SK-N-MC (cell line): ENCODE data around the gene SIX3.
A peak's percentile ranks its signal among the peaks of the same experiment; 100 is the strongest.

Experiments
- DNase-seq: peaks from one replicate; pipeline ENCODE4 v3.0.0-alpha.2; 2011; ENCODE audit warnings: low read depth, low spot score
- H3K27ac ChIP-seq: fragments of 200-600 bp; sonication (generic); 2 replicates; pipeline ENCODE4 v1.5.1; 2016; ENCODE audit warnings: mixed run types
- H3K36me3 ChIP-seq: fragments of 200-600 bp; sonication (generic); 2 replicates; pipeline ENCODE4 v1.6.1; 2017; ENCODE audit warnings: antibody characterized with exemption, low read length, mixed read lengths; ENCODE audit not compliant: insufficient read depth
- H3K4me3 ChIP-seq: fragments of 200-600 bp; sonication (generic); 2 replicates; pipeline ENCODE4 v1.5.1; 2016
- H3K9ac ChIP-seq: fragments of 200-600 bp; sonication (generic); 2 replicates; pipeline ENCODE4 v1.8.0; 2017; ENCODE audit warnings: mixed run types, mixed read lengths; ENCODE audit not compliant: insufficient read length
- H3K9me3 ChIP-seq: fragments of 200-600 bp; sonication (generic); 2 replicates; pipeline ENCODE4 v1.6.1; 2017; ENCODE audit warnings: low read depth, mild to moderate bottlenecking, antibody characterized with exemption, low read length, moderate library complexity, mixed read lengths
- EZH2 ChIP-seq: fragments of 200-600 bp; sonication (generic); IDR thresholded peaks from one replicate; pipeline ENCODE4 v1.6.1; 2017; ENCODE audit warnings: antibody characterized with exemption
- FOXP2 ChIP-seq: optimal IDR thresholded peaks from 2 replicates; pipeline ENCODE3; 2011; ENCODE audit warnings: mild to moderate bottlenecking, moderate library complexity; ENCODE audit not compliant: insufficient read depth; ENCODE audit errors: extremely low read length, control extremely low read depth
- POLR2AphosphoS5 ChIP-seq: IDR thresholded peaks from 2 replicates; pipeline ENCODE4 v1.6.1; 2012; ENCODE audit warnings: mild to moderate bottlenecking, low read depth, low read length, borderline replicate concordance

Gene SIX3

GRCh38 chr2:44941551-44942234 is at the start of gene SIX3:
Gene SIX3, plus strand, starts transcription at chr2:44941702. Its CDS starts 403 bp downstream, at chr2:44942105.
- no peak within 1 kb of the TSS for H3K27ac ChIP-seq
- no peak for DNase-seq
- no peaks in the 10 kb centered on the region for H3K9me3 ChIP-seq
- H3K36me3 ChIP-seq: no peaks in the 10 kb centered on the region
- no peak for TF ChIP-seq EZH2
- no peak for TF ChIP-seq POLR2AphosphoS5
- TF ChIP-seq FOXP2: no peak
- H3K4me3 ChIP-seq: peak within 1 kb of the TSS; percentile 52
- no peak within 1 kb of the TSS for H3K9ac ChIP-seq

DNA sequence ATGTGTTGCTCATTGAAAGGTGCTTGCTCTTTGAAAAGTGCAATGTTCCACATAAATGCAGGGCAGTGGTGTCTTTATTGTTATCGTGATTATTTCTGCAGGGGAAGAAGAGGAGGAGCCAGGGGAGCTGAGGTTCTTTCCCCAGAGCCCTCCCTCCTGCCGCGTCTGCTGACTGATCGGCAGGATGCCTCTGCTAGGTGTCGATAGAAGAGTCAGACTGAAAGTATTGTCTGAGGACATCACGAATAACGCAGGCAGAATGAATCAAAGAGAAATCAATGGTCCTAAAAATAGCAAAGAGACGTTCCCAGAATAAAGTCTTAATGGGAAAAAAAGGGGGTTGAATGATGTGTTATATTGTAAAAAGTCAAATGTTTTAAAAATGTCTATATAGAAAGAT is 47.4 kb upstream of the SIX3 start:
- Histone ChIP-seq H3K36me3 (no peaks in the 10 kb centered on the region), H3K9ac (no peak overlapping the region), H3K9me3 (no peaks in the 10 kb centered on the region), H3K27ac (no peak overlapping the region), H3K4me3 (no peak overlapping the region)
- DNase-seq: no peak
- no peak for TF ChIP-seq EZH2
- TF ChIP-seq FOXP2: no peak
- TF ChIP-seq POLR2AphosphoS5: no peak

DNA sequence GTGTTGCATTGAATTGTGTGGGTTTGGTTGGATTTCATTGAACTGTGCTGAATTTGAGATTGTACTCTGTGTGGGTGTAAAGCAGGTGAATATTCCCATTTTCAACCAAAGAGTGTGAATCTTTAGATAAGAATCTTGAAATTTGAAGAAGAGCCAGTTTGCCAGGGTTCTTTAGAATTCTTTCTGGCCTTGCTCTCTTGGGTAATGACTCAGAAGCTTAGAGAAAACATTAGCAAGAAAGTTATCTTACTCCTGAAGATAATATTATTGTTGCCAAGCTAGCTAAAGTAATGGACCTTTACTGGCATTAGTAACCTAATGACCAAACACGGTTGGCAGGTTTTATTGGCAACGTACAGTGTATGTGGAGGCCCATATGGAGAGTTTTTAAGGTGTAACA is 46.4 kb upstream of the SIX3 start:
- no peak overlapping the region for H3K27ac ChIP-seq
- H3K9me3 ChIP-seq: no peaks in the 10 kb centered on the region
- no peak overlapping the region for H3K9ac ChIP-seq
- no peak for DNase-seq
- H3K36me3 ChIP-seq: no peaks in the 10 kb centered on the region
- no peak overlapping the region for H3K4me3 ChIP-seq
- TF ChIP-seq EZH2 (no peak), FOXP2 (no peak), POLR2AphosphoS5 (no peak)

DNA sequence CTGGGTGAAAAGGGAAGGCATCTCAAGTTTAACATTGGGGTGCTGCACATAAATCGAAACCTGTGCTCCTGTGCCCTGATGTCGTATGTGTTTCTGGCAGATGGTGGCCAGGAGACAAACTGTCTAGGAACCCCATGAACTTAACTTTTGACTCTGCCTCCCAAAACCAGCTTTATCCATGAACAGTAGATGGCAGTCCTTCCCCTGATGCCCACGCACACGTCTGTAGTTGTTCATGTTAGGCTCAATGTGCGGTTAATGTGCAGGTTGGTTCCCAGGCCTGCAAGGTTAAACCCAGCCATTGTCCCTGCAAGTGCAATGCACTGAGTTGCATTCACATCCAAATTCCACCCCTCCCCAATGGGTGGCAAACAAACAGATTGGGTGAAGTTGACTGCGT is 44.1 kb upstream of the SIX3 start:
- no peaks in the 10 kb centered on the region for H3K9me3 ChIP-seq
- no peak for DNase-seq
- TF ChIP-seq EZH2: no peak
- no peak for TF ChIP-seq FOXP2
- no peak overlapping the region for H3K27ac ChIP-seq
- no peak overlapping the region for H3K4me3 ChIP-seq
- H3K9ac ChIP-seq: no peak overlapping the region
- H3K36me3 ChIP-seq: no peaks in the 10 kb centered on the region

- DNase-seq: no peak
- Histone ChIP-seq H3K9me3 (no peaks in the 10 kb centered on the region), H3K36me3 (no peaks in the 10 kb centered on the region), H3K4me3 (no peak overlapping the region), H3K27ac (no peak overlapping the region), H3K9ac (no peak overlapping the region)
- TF ChIP-seq EZH2 (no peak), FOXP2 (no peak), POLR2AphosphoS5 (no peak)
Measured at GRCh38 chr2:44902217-44903137, 39.0 kb upstream of the SIX3 start.

DNA sequence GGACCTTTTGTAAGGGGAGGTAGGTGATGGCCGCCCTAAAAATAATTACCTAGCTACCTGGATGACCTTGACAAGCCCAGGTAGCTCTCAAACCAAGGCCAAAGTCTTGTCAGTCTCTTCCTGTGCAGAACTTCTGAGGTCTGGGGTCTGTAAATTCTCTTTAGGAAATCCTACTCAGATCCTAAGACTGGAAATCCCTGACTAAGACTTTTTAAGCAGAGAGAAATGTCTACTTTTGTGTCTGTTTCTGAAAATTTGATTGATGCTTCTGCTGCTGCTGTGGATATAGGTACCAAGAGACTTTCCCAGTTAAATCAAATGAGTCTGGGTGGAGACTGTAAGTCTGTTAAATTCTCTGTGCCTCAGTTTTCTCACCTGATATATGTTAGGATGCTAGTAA is 36.9 kb upstream of the SIX3 start:
- H3K27ac ChIP-seq: no peak overlapping the region
- H3K9ac ChIP-seq: no peak overlapping the region
- H3K4me3 ChIP-seq: no peak overlapping the region
- H3K36me3 ChIP-seq: no peaks in the 10 kb centered on the region
- DNase-seq: no peak
- H3K9me3 ChIP-seq: no peaks in the 10 kb centered on the region
- TF ChIP-seq EZH2 (no peak), FOXP2 (no peak), POLR2AphosphoS5 (no peak)

- Histone ChIP-seq H3K9ac (no peak overlapping the region), H3K36me3 (no peaks in the 10 kb centered on the region), H3K27ac (no peak overlapping the region), H3K9me3 (no peaks in the 10 kb centered on the region), H3K4me3 (no peak overlapping the region)
- DNase-seq: no peak
- no peak for TF ChIP-seq POLR2AphosphoS5
- TF ChIP-seq FOXP2: no peak
- TF ChIP-seq EZH2: no peak
Measured at GRCh38 chr2:44906972-44907371, 34.5 kb upstream of the SIX3 start.

- DNase-seq: no peak
- no peak overlapping the region for H3K27ac ChIP-seq
- TF ChIP-seq FOXP2 (no peak), POLR2AphosphoS5 (no peak), EZH2 (no peak)
- H3K9me3 ChIP-seq: no peaks in the 10 kb centered on the region
- no peak overlapping the region for H3K4me3 ChIP-seq
- H3K9ac ChIP-seq: no peak overlapping the region
- no peaks in the 10 kb centered on the region for H3K36me3 ChIP-seq
Measured at GRCh38 chr2:44909831-44910230, 31.7 kb upstream of the SIX3 start.

- no peak overlapping the region for H3K27ac ChIP-seq
- H3K4me3 ChIP-seq: no peak overlapping the region
- no peak overlapping the region for H3K9ac ChIP-seq
- no peak for DNase-seq
- TF ChIP-seq EZH2: no peak
- no peaks in the 10 kb centered on the region for H3K9me3 ChIP-seq
- no peaks in the 10 kb centered on the region for H3K36me3 ChIP-seq
Measured at GRCh38 chr2:44912660-44913059, 28.8 kb upstream of the SIX3 start.
